Karpas-422 (cell line): ENCODE data around the gene ZDHHC14. TPM values are rescaled to one million over a fixed set of nuclear protein-coding genes. Genes with fewer than 3 reads are reported as not detected.
"Not testable (repeated sequence)": the region's sequence is repeated elsewhere in the genome, so short reads cannot be mapped to it uniquely, and the experiment has no call there.

Source experiments
- DNase-seq: peaks from one replicate; pipeline ENCODE4 v3.0.0-alpha.2; 2015
- H2AFZ ChIP-seq: fragments of 200-600 bp; sonication (generic); 2 replicates; pipeline ENCODE4 v1.6.1; 2014; ENCODE audit warnings: antibody characterized with exemption, low read length, mixed read lengths
- H3K27ac ChIP-seq: fragments of 200-600 bp; sonication (generic); 2 replicates; pipeline ENCODE4 v1.5.1; 2014; ENCODE audit warnings: mild to moderate bottlenecking, low read length, moderate library complexity
- H3K27me3 ChIP-seq: fragments of 200-600 bp; sonication (generic); 2 replicates; pipeline ENCODE4 v1.6.1; 2014; ENCODE audit warnings: low read length, mixed read lengths
- H3K36me3 ChIP-seq: fragments of 200-600 bp; sonication (generic); 2 replicates; pipeline ENCODE4 v1.6.1; 2014; ENCODE audit warnings: low read length, mixed read lengths; ENCODE audit not compliant: insufficient read depth
- H3K4me1 ChIP-seq: fragments of 200-600 bp; sonication (generic); 2 replicates; pipeline ENCODE4 v1.6.1; 2014; ENCODE audit warnings: mild to moderate bottlenecking, low read length, mixed read lengths
- H3K4me2 ChIP-seq: fragments of 200-600 bp; sonication (generic); 2 replicates; pipeline ENCODE4 v1.6.1; 2014; ENCODE audit warnings: low read length, low read depth, mild to moderate bottlenecking; ENCODE audit not compliant: poor library complexity, severe bottlenecking
- H3K4me3 ChIP-seq: fragments of 200-600 bp; sonication (generic); 2 replicates; pipeline ENCODE4 v1.5.1; 2014; ENCODE audit warnings: mild to moderate bottlenecking, antibody characterized with exemption, low read length, mixed read lengths
- H3K79me2 ChIP-seq: fragments of 200-600 bp; sonication (generic); 2 replicates; pipeline ENCODE4 v1.6.1; 2014; ENCODE audit warnings: mild to moderate bottlenecking, low read length, mixed read lengths
- H3K9ac ChIP-seq: fragments of 200-600 bp; sonication (generic); 2 replicates; pipeline ENCODE4 v1.6.0; 2014; ENCODE audit warnings: low read length
- H3K9me2 ChIP-seq: fragments of 200-600 bp; sonication (generic), shearing (Covaris generic); replicated peaks from 2 replicates; pipeline ENCODE4 v1.6.0; 2014; ENCODE audit warnings: mild to moderate bottlenecking, low read length, moderate library complexity; ENCODE audit not compliant: insufficient read depth
- H3K9me3 ChIP-seq: fragments of 300-700, 200-600 bp; sonication (generic); 2 replicates; pipeline ENCODE4 v1.6.1; 2014; ENCODE audit warnings: low read length, mixed read lengths
- H4K20me1 ChIP-seq: fragments of 200-600 bp; sonication (generic); 2 replicates; pipeline ENCODE4 v1.6.1; 2014; ENCODE audit warnings: mild to moderate bottlenecking, antibody characterized with exemption, low read length, low read depth; ENCODE audit not compliant: insufficient read depth
- total RNA-seq: library from RNA; depleted of rRNA; stranded (reverse); fragments of >200 nt; shearing (Covaris generic); gene quantifications from 2 replicates; pipeline ENCODE4 v1.2.3, GENCODE V29; 2014; ENCODE audit warnings: low replicate concordance; rRNA removed

ZDHHC14 gene
- 0.18 and 1.1 TPM in 2 replicates for total RNA-seq

DNA sequence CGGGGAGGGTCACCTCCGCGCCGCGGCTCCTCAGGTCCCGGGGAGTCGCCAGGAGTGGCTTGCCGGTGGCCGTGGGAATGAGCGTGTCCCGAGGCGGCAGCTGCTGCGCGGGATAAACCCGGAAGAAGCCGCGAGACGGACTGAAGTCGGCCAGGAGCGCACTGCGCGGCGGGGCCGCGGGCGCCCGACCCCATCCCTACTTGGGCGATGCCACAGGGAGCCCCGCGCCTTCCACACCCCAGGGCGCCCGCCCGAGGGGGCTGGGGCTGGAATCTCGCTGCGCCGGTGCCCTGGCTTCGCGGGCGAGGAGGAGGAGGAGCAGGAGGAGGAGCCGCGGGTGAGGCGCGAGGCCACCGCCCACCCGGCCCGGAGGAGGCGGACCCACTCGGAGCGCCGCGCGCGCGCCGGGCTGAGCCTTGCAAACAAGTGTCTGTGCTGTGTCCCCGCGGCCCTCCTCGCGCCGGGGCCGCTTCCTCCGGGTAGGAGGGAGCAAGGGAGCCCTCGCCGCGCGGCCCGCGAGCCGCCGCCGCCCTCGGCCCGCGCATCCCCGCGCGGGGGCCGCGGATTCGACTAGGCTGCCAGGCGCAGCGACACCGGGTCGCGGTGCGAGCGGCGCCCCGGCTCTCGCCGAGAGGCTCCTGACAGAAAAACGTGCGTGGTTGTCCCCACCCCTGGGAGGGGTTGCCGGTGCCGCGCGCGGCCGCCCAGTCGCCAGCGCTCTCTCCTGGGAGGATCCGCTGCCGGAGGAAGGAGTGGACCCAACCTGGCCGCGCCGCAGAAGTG, at the start of gene ZDHHC14:
Gene ZDHHC14, plus strand, starts transcription at position 412 of the 783 bp plus-strand sequence.
- Histone ChIP-seq H3K27me3 (no peaks in the 10 kb centered on the region), H3K9me3 (no peaks in the 10 kb centered on the region), H3K4me3 (peak within 1 kb of the TSS; percentile 98), H3K9ac (peak within 1 kb of the TSS; percentile 98), H3K9me2 (no peaks in the 10 kb centered on the region), H3K27ac (peak within 1 kb of the TSS; percentile 35), H3K4me2 (peak within 1 kb of the TSS; percentile 95), H2AFZ (peak within 1 kb of the TSS; percentile 34), H3K36me3 (no peaks in the 10 kb centered on the region), H3K79me2 (no peaks in the 10 kb centered on the region), H4K20me1 (no peaks in the 10 kb centered on the region), H3K4me1 (peaks cover 13% of the 10 kb centered on the region)
- peak; percentile 93 for DNase-seq

- Histone ChIP-seq H3K9ac (no peak overlapping the region), H3K4me2 (no peak overlapping the region), H3K27me3 (no peaks in the 10 kb centered on the region)
Measured at GRCh38 chr6:157332813-157333212, 48.2 kb upstream of the ZDHHC14 start.

DNA sequence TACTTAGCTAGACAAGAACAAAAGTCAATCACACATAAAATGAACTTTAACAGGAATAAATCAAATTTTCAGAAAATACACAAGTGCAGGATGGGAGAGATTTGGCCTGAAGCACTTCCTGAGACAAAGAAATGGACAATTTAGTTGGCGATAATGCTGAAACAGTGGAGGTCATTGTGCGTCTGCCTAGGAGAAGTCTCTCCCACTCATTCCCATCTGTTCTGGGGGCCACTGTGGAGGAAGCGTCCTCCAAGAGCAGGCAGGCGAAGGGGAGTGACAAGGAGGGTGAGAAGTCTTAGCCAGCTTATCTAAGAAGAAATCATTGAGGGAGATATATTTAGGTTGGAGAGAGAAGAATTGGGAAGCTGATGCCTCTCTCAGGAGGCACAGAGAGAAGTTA, 47.5 kb upstream of the ZDHHC14 start:
- Histone ChIP-seq H2AFZ (no peak overlapping the region), H3K27me3 (no peaks in the 10 kb centered on the region), H3K4me1 (peaks cover 21% of the 10 kb centered on the region), H3K4me3 (no peak overlapping the region), H3K36me3 (no peaks in the 10 kb centered on the region), H3K4me2 (no peak overlapping the region), H3K9me2 (no peaks in the 10 kb centered on the region), H4K20me1 (no peaks in the 10 kb centered on the region), H3K79me2 (no peaks in the 10 kb centered on the region), H3K27ac (no peak overlapping the region), H3K9ac (no peak overlapping the region), H3K9me3 (no peaks in the 10 kb centered on the region)
- no peak for DNase-seq

More at GRCh38 chr6:157332813-157333212, 48.2 kb upstream of the ZDHHC14 start:
- no peaks in the 10 kb centered on the region for H3K9me2 ChIP-seq
- no peaks in the 10 kb centered on the region for H3K79me2 ChIP-seq
- peaks cover 24% of the 10 kb centered on the region for H3K4me1 ChIP-seq
- no peaks in the 10 kb centered on the region for H4K20me1 ChIP-seq
- H3K36me3 ChIP-seq: no peaks in the 10 kb centered on the region
- no peak overlapping the region for H3K27ac ChIP-seq
- no peak overlapping the region for H2AFZ ChIP-seq
- H3K9me3 ChIP-seq: no peaks in the 10 kb centered on the region
- no peak for DNase-seq
- H3K4me3 ChIP-seq: no peak overlapping the region

- Histone ChIP-seq H2AFZ (no peak overlapping the region), H3K4me1 (peaks cover 21% of the 10 kb centered on the region), H3K9me2 (no peaks in the 10 kb centered on the region), H3K4me2 (no peak overlapping the region), H4K20me1 (no peaks in the 10 kb centered on the region), H3K36me3 (no peaks in the 10 kb centered on the region), H3K79me2 (no peaks in the 10 kb centered on the region), H3K27me3 (no peaks in the 10 kb centered on the region), H3K27ac (no peak overlapping the region), H3K9me3 (no peaks in the 10 kb centered on the region), H3K4me3 (no peak overlapping the region), H3K9ac (no peak overlapping the region)
- DNase-seq: no peak
Measured at GRCh38 chr6:157333956-157334355, 47.0 kb upstream of the ZDHHC14 start.

DNA sequence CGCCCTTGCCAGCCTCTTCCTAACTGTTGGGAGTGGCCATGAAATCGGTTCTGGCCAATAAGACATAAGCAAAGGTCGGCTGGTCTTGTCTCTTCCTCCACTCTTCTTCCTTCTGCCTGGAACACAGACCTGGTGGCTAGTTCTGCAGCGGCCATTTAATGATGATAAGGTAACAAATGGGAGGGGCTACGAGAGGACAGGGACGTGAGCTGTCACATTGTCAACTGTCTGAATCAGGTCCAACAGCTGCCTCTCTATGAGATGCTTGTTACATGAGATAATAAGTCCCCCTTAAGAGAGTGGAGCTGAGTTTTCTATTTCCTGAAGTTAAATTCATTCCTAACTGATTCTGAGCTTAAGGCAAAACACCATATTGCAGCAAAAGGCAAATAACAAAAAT, 45.2 kb upstream of the ZDHHC14 start:
- no peak overlapping the region for H3K9ac ChIP-seq
- H3K4me3 ChIP-seq: no peak overlapping the region
- peak overlapping the region; percentile 18; the same call in 1 of the 2 replicates for H2AFZ ChIP-seq
- H3K9me3 ChIP-seq: no peaks in the 10 kb centered on the region
- H3K4me1 ChIP-seq: peaks cover 21% of the 10 kb centered on the region
- no peak for DNase-seq
- no peaks in the 10 kb centered on the region for H3K36me3 ChIP-seq
- H3K27me3 ChIP-seq: no peaks in the 10 kb centered on the region
- no peaks in the 10 kb centered on the region for H3K9me2 ChIP-seq
- no peaks in the 10 kb centered on the region for H3K79me2 ChIP-seq
- H4K20me1 ChIP-seq: no peaks in the 10 kb centered on the region
- no peak overlapping the region for H3K4me2 ChIP-seq
- no peak overlapping the region for H3K27ac ChIP-seq

DNA sequence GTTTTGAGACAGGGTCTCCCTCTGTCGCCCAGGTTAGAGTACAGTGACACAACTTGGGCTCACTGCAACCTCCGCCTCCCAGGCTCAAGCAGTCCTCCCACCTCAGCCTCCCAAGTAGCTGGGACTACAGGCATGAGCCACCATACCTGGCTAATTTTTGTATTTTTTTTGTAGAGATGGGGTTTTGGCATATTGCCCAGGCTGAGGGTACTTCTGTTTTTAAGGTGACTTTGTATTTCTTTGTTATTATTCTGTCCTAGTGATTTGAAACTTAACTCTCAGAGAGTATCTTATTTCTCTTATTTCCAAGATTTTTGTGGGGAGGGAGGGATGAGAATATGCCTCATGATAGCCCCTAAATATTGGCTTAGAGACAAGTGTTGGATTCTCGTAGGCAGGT, 43.7 kb upstream of the ZDHHC14 start:
- not testable (repeated sequence) for H3K79me2 ChIP-seq, H3K36me3 ChIP-seq, DNase-seq, H3K9me2 ChIP-seq, H3K27me3 ChIP-seq, H2AFZ ChIP-seq, H3K4me2 ChIP-seq, H3K4me3 ChIP-seq, H3K9me3 ChIP-seq, H4K20me1 ChIP-seq, H3K27ac ChIP-seq, H3K9ac ChIP-seq
- H3K4me1 ChIP-seq: peaks cover 10% of the 10 kb centered on the region

GRCh38 chr6:157337751-157338150, 43.2 kb upstream of the ZDHHC14 start:
- Histone ChIP-seq H3K36me3 (no peaks in the 10 kb centered on the region), H3K4me1 (peaks cover 5% of the 10 kb centered on the region), H3K9me3 (no peaks in the 10 kb centered on the region), H4K20me1 (no peaks in the 10 kb centered on the region), H3K4me2 (no peak overlapping the region), H2AFZ (no peak overlapping the region), H3K79me2 (no peaks in the 10 kb centered on the region), H3K4me3 (no peak overlapping the region), H3K9ac (no peak overlapping the region), H3K27me3 (no peaks in the 10 kb centered on the region), H3K9me2 (no peaks in the 10 kb centered on the region), H3K27ac (no peak overlapping the region)
- no peak for DNase-seq

DNA sequence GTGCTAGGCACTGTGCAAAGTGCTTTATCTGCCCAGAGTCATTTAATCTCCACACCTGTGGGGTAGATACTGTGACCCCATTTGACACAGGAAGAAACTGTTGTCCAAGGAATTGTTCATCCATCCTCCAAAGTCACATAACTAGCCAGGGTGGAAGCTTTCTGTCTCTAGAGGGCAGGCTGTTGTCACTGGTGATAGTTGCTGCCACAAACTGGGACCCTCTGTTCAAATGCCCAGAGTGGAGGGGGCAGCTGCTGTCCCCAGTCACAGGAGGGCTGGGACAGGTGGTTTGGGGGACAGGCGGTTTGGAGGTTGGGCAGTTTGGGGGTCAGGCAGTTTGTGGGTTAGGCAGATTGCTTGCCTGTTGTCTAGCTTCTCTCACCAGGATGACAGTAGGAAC, 41.6 kb upstream of the ZDHHC14 start:
- Histone ChIP-seq H2AFZ (no peak overlapping the region), H4K20me1 (no peaks in the 10 kb centered on the region), H3K4me2 (no peak overlapping the region), H3K9me3 (no peaks in the 10 kb centered on the region), H3K4me3 (no peak overlapping the region), H3K27ac (no peak overlapping the region), H3K9ac (no peak overlapping the region), H3K4me1 (no peaks in the 10 kb centered on the region), H3K36me3 (no peaks in the 10 kb centered on the region), H3K27me3 (no peaks in the 10 kb centered on the region), H3K9me2 (no peaks in the 10 kb centered on the region), H3K79me2 (no peaks in the 10 kb centered on the region)
- DNase-seq: no peak
